NCI-H1048 (cell line): ENCODE measurements around the gene PANK1.

ENCODE experiments used
- DNase-seq: peaks from one replicate; lab custom pipeline; 2025; lab: John Stamatoyannopoulos, UW

Gene PANK1

GRCh38 chr10:89644967-89645741 is at the start of gene PANK1:
TSS of gene PANK1 (minus strand) at chr10:89645242. CDS start at chr10:89644891, 351 bp downstream.
- DNase-seq: peak; percentile 54

- DNase-seq: no peak
These were observed 48.1 kb upstream of the PANK1 start for GRCh38 chr10:89693176-89693575.

GRCh38 chr10:89692416-89692815 is 47.4 kb upstream of the PANK1 start:
- no peak for DNase-seq

GRCh38 chr10:89690027-89690426 is 45.0 kb upstream of the PANK1 start:
- DNase-seq: no peak

GRCh38 chr10:89685936-89686335 is 40.9 kb upstream of the PANK1 start:
- no peak for DNase-seq

GRCh38 chr10:89684604-89685003 is 39.6 kb upstream of the PANK1 start:
- no peak for DNase-seq

- DNase-seq: no peak
These were observed 38.8 kb upstream of the PANK1 start for GRCh38 chr10:89683883-89684282.

GRCh38 chr10:89679986-89680385 is 34.9 kb upstream of the PANK1 start:
- DNase-seq: no peak

- no peak for DNase-seq
These were observed 32.3 kb upstream of the PANK1 start for GRCh38 chr10:89677341-89677740.

- DNase-seq: no peak
These were observed 25.9 kb upstream of the PANK1 start for GRCh38 chr10:89670926-89671325.

- DNase-seq: no peak
These were observed 24.9 kb upstream of the PANK1 start for GRCh38 chr10:89669985-89670384.

- DNase-seq: no peak
These were observed 23.5 kb upstream of the PANK1 start for GRCh38 chr10:89668386-89669071.

GRCh38 chr10:89666138-89666537 is 21.1 kb upstream of the PANK1 start:
- DNase-seq: no peak

GRCh38 chr10:89665302-89665701 is 20.3 kb upstream of the PANK1 start:
- DNase-seq: no peak

- DNase-seq: no peak
These were observed 19.2 kb upstream of the PANK1 start for GRCh38 chr10:89664203-89664602.

GRCh38 chr10:89663144-89663543 is 18.1 kb upstream of the PANK1 start:
- DNase-seq: no peak

- no peak for DNase-seq
These were observed 17.6 kb upstream of the PANK1 start for GRCh38 chr10:89662596-89662995.

GRCh38 chr10:89659143-89660131 is 14.4 kb upstream of the PANK1 start:
- no peak for DNase-seq

GRCh38 chr10:89657302-89657701 is 12.3 kb upstream of the PANK1 start:
- DNase-seq: no peak

- no peak for DNase-seq
These were observed 10.7 kb upstream of the PANK1 start for GRCh38 chr10:89655722-89656121.

- no peak for DNase-seq
These were observed 8.4 kb upstream of the PANK1 start for GRCh38 chr10:89653410-89653869.

GRCh38 chr10:89652806-89653370 is 7.8 kb upstream of the PANK1 start:
- no peak for DNase-seq
